ENCODE data around the gene DHRS1.
A peak's percentile ranks its signal among the peaks of the same experiment; 100 is the strongest.
"Not testable (repeated sequence)": the region's sequence is repeated elsewhere in the genome, so short reads cannot be mapped to it uniquely, and the experiment has no call there.

DHRS1 gene

DNA sequence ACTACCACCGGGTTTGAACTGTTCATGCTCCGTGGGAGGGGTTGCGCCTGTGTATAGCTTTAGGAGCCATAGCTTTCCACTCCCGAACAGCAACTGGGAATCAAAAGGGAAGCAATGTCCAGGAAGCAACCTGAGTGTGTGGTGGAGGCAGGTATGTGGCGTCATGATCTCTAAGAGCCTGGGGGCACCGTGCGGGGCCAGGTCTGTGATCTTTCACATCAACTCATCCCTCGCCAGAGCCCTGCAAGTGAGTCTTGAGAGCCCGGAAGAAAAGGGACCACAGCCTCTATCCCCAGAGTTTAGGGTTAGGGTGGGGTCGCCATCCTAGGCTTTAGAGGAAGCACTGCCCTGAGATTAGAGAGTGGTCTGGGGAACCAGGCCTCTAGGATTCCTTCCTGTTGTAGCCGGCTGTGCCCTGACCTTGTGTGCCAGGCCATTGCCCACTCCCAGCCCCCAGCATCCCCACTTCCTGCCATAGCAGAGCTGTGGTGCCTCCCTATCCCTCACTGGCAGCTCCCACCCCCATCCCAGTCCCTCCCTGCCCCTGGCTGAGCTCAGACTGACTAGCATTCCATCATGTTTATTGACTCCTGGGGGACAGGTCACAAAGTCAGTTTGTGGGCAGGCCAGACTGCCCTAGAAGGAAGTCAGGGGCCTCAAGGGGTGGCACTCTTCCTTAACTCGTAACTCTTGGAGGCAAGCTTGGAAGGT is 36.0 kb upstream of the DHRS1 start:
- H3K36me3 ChIP-seq (ENCODE audit: control insufficient read depth in 1 of 2, insufficient read depth in 2 of 2, low read length in 2 of 2): no peaks in the 10 kb centered on the region
- H3K4me1 ChIP-seq (ENCODE audit: control insufficient read depth in 1 of 2, insufficient read depth in 2 of 2, low read length in 2 of 2): peaks cover 11 to 40% of the 10 kb centered on the region in 2 donors
- no peaks in the 10 kb centered on the region for H3K9me3 ChIP-seq (ENCODE audit: control insufficient read depth in 1 of 2, low read length in 2 of 2)
- H3K4me3 ChIP-seq (ENCODE audit: low read depth in 1 of 2, low read length in 2 of 2): no peak overlapping the region
- H3K27me3 ChIP-seq (ENCODE audit: low read depth, low read length): no peaks in the 10 kb centered on the region
- no peak overlapping the region for H3K27ac ChIP-seq (ENCODE audit: low read length)

- Histone ChIP-seq H3K9me3 (ENCODE audit: control insufficient read depth in 1 of 2, low read length in 2 of 2) (no peaks in the 10 kb centered on the region), H3K4me3 (ENCODE audit: low read depth in 1 of 2, low read length in 2 of 2) (peak within 1 kb of the TSS; percentile 47 to 51), H3K27ac (ENCODE audit: low read length) (no peak within 1 kb of the TSS), H3K4me1 (ENCODE audit: control insufficient read depth in 1 of 2, insufficient read depth in 2 of 2, low read length in 2 of 2) (peaks cover 11 to 40% of the 10 kb centered on the region in 2 donors), H3K36me3 (ENCODE audit: control insufficient read depth in 1 of 2, insufficient read depth in 2 of 2, low read length in 2 of 2) (no peaks in the 10 kb centered on the region), H3K27me3 (ENCODE audit: low read depth, low read length) (no peaks in the 10 kb centered on the region)
These were observed 35.1 kb upstream of the DHRS1 start, which contains the start of gene ADCY4 for GRCh38 chr14:24334431-24335291. ADCY4 (minus strand) TSS chr14:24335071; CDS start chr14:24334652, 419 bp downstream.

- Histone ChIP-seq H3K4me1 (ENCODE audit: control insufficient read depth in 1 of 2, insufficient read depth in 2 of 2, low read length in 2 of 2) (peaks cover 15 to 37% of the 10 kb centered on the region in 2 donors), H3K27me3 (ENCODE audit: low read depth, low read length) (no peaks in the 10 kb centered on the region), H3K27ac (ENCODE audit: low read length) (no peak overlapping the region), H3K36me3 (ENCODE audit: control insufficient read depth in 1 of 2, insufficient read depth in 2 of 2, low read length in 2 of 2) (no peaks in the 10 kb centered on the region), H3K4me3 (ENCODE audit: low read depth in 1 of 2, low read length in 2 of 2) (peak overlapping the region; percentile 52 to 60), H3K9me3 (ENCODE audit: control insufficient read depth in 1 of 2, low read length in 2 of 2) (no peaks in the 10 kb centered on the region)
These were observed 32.9 kb upstream of the DHRS1 start for GRCh38 chr14:24332268-24332993.

GRCh38 chr14:24331731-24332267 is 32.2 kb upstream of the DHRS1 start:
- H3K4me1 ChIP-seq (ENCODE audit: control insufficient read depth in 1 of 2, insufficient read depth in 2 of 2, low read length in 2 of 2): peaks cover 15 to 41% of the 10 kb centered on the region in 2 donors
- H3K4me3 ChIP-seq (ENCODE audit: low read depth in 1 of 2, low read length in 2 of 2): peak overlapping the region in 1 of 2 donors; percentile 60
- H3K9me3 ChIP-seq (ENCODE audit: control insufficient read depth in 1 of 2, low read length in 2 of 2): no peaks in the 10 kb centered on the region
- H3K27ac ChIP-seq (ENCODE audit: low read length): no peak overlapping the region
- H3K27me3 ChIP-seq (ENCODE audit: low read depth, low read length): no peaks in the 10 kb centered on the region
- H3K36me3 ChIP-seq (ENCODE audit: control insufficient read depth in 1 of 2, insufficient read depth in 2 of 2, low read length in 2 of 2): no peaks in the 10 kb centered on the region

- no peak overlapping the region for H3K27ac ChIP-seq (ENCODE audit: low read length)
- H3K4me1 ChIP-seq (ENCODE audit: control insufficient read depth in 1 of 2, insufficient read depth in 2 of 2, low read length in 2 of 2): peaks cover 15 to 41% of the 10 kb centered on the region in 2 donors
- H3K36me3 ChIP-seq (ENCODE audit: control insufficient read depth in 1 of 2, insufficient read depth in 2 of 2, low read length in 2 of 2): no peaks in the 10 kb centered on the region
- H3K27me3 ChIP-seq (ENCODE audit: low read depth, low read length): no peaks in the 10 kb centered on the region
- H3K9me3 ChIP-seq (ENCODE audit: control insufficient read depth in 1 of 2, low read length in 2 of 2): no peaks in the 10 kb centered on the region
- no peak overlapping the region for H3K4me3 ChIP-seq (ENCODE audit: low read depth in 1 of 2, low read length in 2 of 2)
These were observed 31.5 kb upstream of the DHRS1 start for GRCh38 chr14:24330973-24331674.

GRCh38 chr14:24329736-24330135 is 30.2 kb upstream of the DHRS1 start:
- no peak overlapping the region for H3K4me3 ChIP-seq (ENCODE audit: low read depth in 1 of 2, low read length in 2 of 2)

GRCh38 chr14:24329073-24329663 is 29.6 kb upstream of the DHRS1 start:
- Histone ChIP-seq H3K4me3 (ENCODE audit: low read depth in 1 of 2, low read length in 2 of 2) (no peak overlapping the region), H3K27ac (ENCODE audit: low read length) (no peak overlapping the region)

More at GRCh38 chr14:24329736-24330135, 30.2 kb upstream of the DHRS1 start:
- Histone ChIP-seq H3K27ac (ENCODE audit: low read length) (no peak overlapping the region), H3K27me3 (ENCODE audit: low read depth, low read length) (no peaks in the 10 kb centered on the region), H3K9me3 (ENCODE audit: control insufficient read depth in 1 of 2, low read length in 2 of 2) (no peaks in the 10 kb centered on the region), H3K36me3 (ENCODE audit: control insufficient read depth in 1 of 2, insufficient read depth in 2 of 2, low read length in 2 of 2) (no peaks in the 10 kb centered on the region), H3K4me1 (ENCODE audit: control insufficient read depth in 1 of 2, insufficient read depth in 2 of 2, low read length in 2 of 2) (peaks cover 15 to 36% of the 10 kb centered on the region in 2 donors)

DNA sequence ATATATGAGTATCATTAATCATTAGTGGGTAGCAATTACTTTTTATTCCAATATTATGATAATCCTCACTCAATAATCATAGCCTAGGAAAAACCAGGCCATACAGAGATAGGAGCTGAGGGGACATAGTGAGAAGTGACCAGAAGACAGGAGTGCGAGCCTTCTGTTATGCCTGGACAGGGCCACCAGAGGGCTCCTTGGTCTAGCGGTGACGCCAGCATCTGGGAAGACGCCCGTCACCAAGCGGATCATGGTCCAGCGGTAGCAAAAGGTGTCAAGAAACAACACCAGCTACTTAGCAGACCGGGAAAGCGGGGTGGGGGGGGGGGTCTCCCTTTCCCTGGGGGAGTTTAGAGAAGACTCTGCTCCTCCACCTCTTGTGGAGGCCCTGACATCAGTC is 28.3 kb upstream of the DHRS1 start:
- not testable (repeated sequence) for H3K27me3 ChIP-seq (ENCODE audit: low read depth, low read length); H3K27ac ChIP-seq (ENCODE audit: low read length); H3K4me3 ChIP-seq (ENCODE audit: low read depth in 1 of 2, low read length in 2 of 2); H3K36me3 ChIP-seq (ENCODE audit: control insufficient read depth in 1 of 2, insufficient read depth in 2 of 2, low read length in 2 of 2); H3K9me3 ChIP-seq (ENCODE audit: control insufficient read depth in 1 of 2, low read length in 2 of 2)
- peaks cover 9 to 25% of the 10 kb centered on the region in 2 donors for H3K4me1 ChIP-seq (ENCODE audit: control insufficient read depth in 1 of 2, insufficient read depth in 2 of 2, low read length in 2 of 2)

More at GRCh38 chr14:24329073-24329663, 29.6 kb upstream of the DHRS1 start:
- peaks cover 13 to 31% of the 10 kb centered on the region in 2 donors for H3K4me1 ChIP-seq (ENCODE audit: control insufficient read depth in 1 of 2, insufficient read depth in 2 of 2, low read length in 2 of 2)
- no peaks in the 10 kb centered on the region for H3K27me3 ChIP-seq (ENCODE audit: low read depth, low read length)
- no peaks in the 10 kb centered on the region for H3K9me3 ChIP-seq (ENCODE audit: control insufficient read depth in 1 of 2, low read length in 2 of 2)
- H3K36me3 ChIP-seq (ENCODE audit: control insufficient read depth in 1 of 2, insufficient read depth in 2 of 2, low read length in 2 of 2): no peaks in the 10 kb centered on the region

DNA sequence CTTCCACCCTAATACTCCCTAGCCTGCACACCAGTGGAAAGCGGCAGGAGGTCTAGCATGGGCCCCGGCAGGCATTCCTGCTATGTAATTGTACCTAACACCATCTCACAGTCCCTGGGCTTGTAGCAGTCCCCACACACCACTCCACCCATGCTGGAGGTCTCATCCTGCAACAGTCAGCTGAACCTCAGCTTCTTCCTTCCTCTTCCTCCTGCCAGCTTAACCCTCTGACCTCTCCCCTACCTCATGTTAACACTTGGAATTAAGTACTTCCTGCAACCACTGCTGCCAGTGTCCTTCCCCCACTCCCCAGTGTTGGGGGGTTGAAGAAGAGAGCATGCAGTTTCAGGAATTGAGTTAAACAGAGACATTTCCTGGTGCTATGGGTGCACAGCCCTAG is 27.7 kb upstream of the DHRS1 start:
- H3K27me3 ChIP-seq (ENCODE audit: low read depth, low read length): no peaks in the 10 kb centered on the region
- no peak overlapping the region for H3K4me3 ChIP-seq (ENCODE audit: low read depth in 1 of 2, low read length in 2 of 2)
- peaks cover 8 to 19% of the 10 kb centered on the region in 2 donors for H3K4me1 ChIP-seq (ENCODE audit: control insufficient read depth in 1 of 2, insufficient read depth in 2 of 2, low read length in 2 of 2)
- no peaks in the 10 kb centered on the region for H3K36me3 ChIP-seq (ENCODE audit: control insufficient read depth in 1 of 2, insufficient read depth in 2 of 2, low read length in 2 of 2)
- no peak overlapping the region for H3K27ac ChIP-seq (ENCODE audit: low read length)
- H3K9me3 ChIP-seq (ENCODE audit: control insufficient read depth in 1 of 2, low read length in 2 of 2): no peaks in the 10 kb centered on the region

GRCh38 chr14:24325963-24326362 is 26.4 kb upstream of the DHRS1 start:
- Histone ChIP-seq H3K4me1 (ENCODE audit: control insufficient read depth in 1 of 2, insufficient read depth in 2 of 2, low read length in 2 of 2) (peaks cover 4 to 12% of the 10 kb centered on the region in 2 donors), H3K27ac (ENCODE audit: low read length) (no peak overlapping the region), H3K9me3 (ENCODE audit: control insufficient read depth in 1 of 2, low read length in 2 of 2) (no peaks in the 10 kb centered on the region), H3K4me3 (ENCODE audit: low read depth in 1 of 2, low read length in 2 of 2) (no peak overlapping the region), H3K27me3 (ENCODE audit: low read depth, low read length) (no peaks in the 10 kb centered on the region), H3K36me3 (ENCODE audit: control insufficient read depth in 1 of 2, insufficient read depth in 2 of 2, low read length in 2 of 2) (no peaks in the 10 kb centered on the region)

All from muscle layer of duodenum (tissue), 2 donors.